NCI-H2227 (cell line): Measurements from ENCODE around the gene EML5.

Source experiments
- DNase-seq: peaks from one replicate; lab custom pipeline; 2025; ENCODE audit not compliant: unreplicated experiment; lab: John Stamatoyannopoulos, UW

EML5 gene

GRCh38 chr14:88621100-88621499 is 171.7 kb downstream of the EML5 start:
- no peak for DNase-seq

- DNase-seq: no peak
These were observed 174.3 kb downstream of the EML5 start for GRCh38 chr14:88618476-88618875.

GRCh38 chr14:88617479-88617878 is 175.3 kb downstream of the EML5 start:
- no peak for DNase-seq

GRCh38 chr14:88616697-88617096 is 176.1 kb downstream of the EML5 start:
- DNase-seq: no peak

- no peak for DNase-seq
These were observed 178.4 kb downstream of the EML5 start for GRCh38 chr14:88614218-88614907.

- DNase-seq: no peak
These were observed 179.2 kb downstream of the EML5 start for GRCh38 chr14:88613552-88614010.

GRCh38 chr14:88612981-88613380 is 179.8 kb downstream of the EML5 start:
- DNase-seq: no peak

GRCh38 chr14:88611878-88612277 is 180.9 kb downstream of the EML5 start:
- no peak for DNase-seq

GRCh38 chr14:88607829-88608228 is 184.9 kb downstream of the EML5 start:
- no peak for DNase-seq

GRCh38 chr14:88605594-88605993 is 187.2 kb downstream of the EML5 start:
- no peak for DNase-seq

- no peak for DNase-seq
These were observed 188.5 kb downstream of the EML5 start for GRCh38 chr14:88604212-88604611.

GRCh38 chr14:88599761-88600439 is 192.9 kb downstream of the EML5 start:
- DNase-seq: no peak

GRCh38 chr14:88599326-88599725 is 193.4 kb downstream of the EML5 start:
- no peak for DNase-seq

- no peak for DNase-seq
These were observed 194.6 kb downstream of the EML5 start for GRCh38 chr14:88598097-88598675.

GRCh38 chr14:88597601-88598000 is 195.2 kb downstream of the EML5 start:
- DNase-seq: no peak

- DNase-seq: no peak
These were observed 195.7 kb downstream of the EML5 start for GRCh38 chr14:88597038-88597437.

GRCh38 chr14:88592031-88592430 is 200.7 kb downstream of the EML5 start:
- no peak for DNase-seq

- no peak for DNase-seq
These were observed 202.6 kb downstream of the EML5 start for GRCh38 chr14:88590173-88590572.

- DNase-seq: no peak
These were observed 204.7 kb downstream of the EML5 start for GRCh38 chr14:88588081-88588480.

GRCh38 chr14:88584451-88584850 is 208.3 kb downstream of the EML5 start:
- no peak for DNase-seq

- DNase-seq: no peak
These were observed 216.5 kb downstream of the EML5 start for GRCh38 chr14:88576222-88576621.

- no peak for DNase-seq
These were observed 220.6 kb downstream of the EML5 start for GRCh38 chr14:88572117-88572516.
